Measurements from ENCODE around the gene MGMT. TPM values are rescaled to one million over a fixed set of nuclear protein-coding genes. Genes with fewer than 3 reads are reported as not detected.

MGMT gene
- total RNA-seq, 2 donors from 2014 or later, result 17.8 to 19.2 TPM

DNA sequence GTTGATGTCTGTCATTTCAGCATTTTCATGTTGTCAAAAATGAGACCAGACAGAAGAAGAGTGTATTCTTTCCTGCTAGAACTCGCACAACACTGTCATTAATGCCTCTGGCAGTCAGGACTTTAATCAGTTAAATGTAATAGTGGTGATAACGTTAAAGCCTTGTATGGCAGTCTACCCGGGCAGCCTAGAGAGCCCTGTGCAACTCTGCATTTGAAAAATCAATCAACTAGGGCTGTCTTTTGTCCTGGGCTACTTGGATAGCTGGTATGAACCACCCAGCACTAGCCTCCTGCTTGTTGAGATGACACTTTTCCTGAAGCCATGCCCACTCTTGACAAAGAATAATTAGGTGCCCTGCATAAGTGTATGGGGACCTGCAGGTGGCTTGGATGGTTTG lies 19.8 kb downstream of the MGMT start:
- Mint-ChIP-seq H3K36me3 (ENCODE audit: insufficient read depth in 2 of 2) (peaks cover 32 to 52% of the 10 kb centered on the region in 2 donors), H3K27me3 (ENCODE audit: low read depth) (no peaks in the 10 kb centered on the region), H3K27ac (no peak overlapping the region), H3K4me3 (no peak overlapping the region), H3K4me1 (ENCODE audit: low read depth) (no peaks in the 10 kb centered on the region), H3K9me3 (peaks cover 30 to 36% of the 10 kb centered on the region in 2 donors)
- no peak for ATAC-seq (replicated peaks in 1 of 2)
- DNase-seq, result no peak

DNA sequence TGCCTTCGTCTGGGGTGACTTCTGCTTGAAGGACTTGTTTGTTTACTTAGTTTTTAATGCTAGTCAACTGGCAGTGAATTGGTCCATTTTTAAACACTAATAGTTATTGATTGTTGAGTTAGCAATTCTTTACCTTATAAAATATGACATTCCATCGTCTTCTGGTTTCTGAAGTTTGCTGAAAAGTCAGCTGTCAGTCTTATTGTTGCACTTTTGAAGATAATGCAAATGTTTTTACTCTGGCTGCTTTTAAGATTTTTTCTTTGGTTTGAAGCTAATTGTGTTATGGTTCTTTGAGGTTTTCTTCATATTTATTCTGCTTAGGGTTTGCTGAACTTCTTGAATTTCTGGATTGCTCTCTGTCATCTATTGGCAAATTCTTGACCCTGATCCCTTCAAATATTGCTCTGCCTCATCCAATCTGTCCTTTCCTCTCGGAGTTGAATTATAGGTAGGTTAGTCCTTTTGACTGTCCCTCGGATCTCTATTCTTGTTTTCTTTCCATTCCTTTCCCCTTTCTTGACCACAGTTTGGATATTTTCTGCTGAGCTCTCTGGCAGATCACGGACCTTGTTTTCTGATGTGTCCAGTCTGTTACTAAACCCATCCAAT lies 24.2 kb downstream of the MGMT start:
- no peak for DNase-seq
- H3K36me3 Mint-ChIP-seq (ENCODE audit: insufficient read depth in 2 of 2), result peaks cover 19 to 49% of the 10 kb centered on the region in 2 donors
- H3K9me3 Mint-ChIP-seq, result peaks cover 18 to 20% of the 10 kb centered on the region in 2 donors
- peaks cover 13% of the 10 kb centered on the region for H3K4me1 Mint-ChIP-seq (ENCODE audit: low read depth)
- no peaks in the 10 kb centered on the region for H3K27me3 Mint-ChIP-seq (ENCODE audit: low read depth)
- H3K27ac Mint-ChIP-seq, result no peak overlapping the region
- ATAC-seq (replicated peaks in 1 of 2), result no peak
- no peak overlapping the region for H3K4me3 Mint-ChIP-seq

DNA sequence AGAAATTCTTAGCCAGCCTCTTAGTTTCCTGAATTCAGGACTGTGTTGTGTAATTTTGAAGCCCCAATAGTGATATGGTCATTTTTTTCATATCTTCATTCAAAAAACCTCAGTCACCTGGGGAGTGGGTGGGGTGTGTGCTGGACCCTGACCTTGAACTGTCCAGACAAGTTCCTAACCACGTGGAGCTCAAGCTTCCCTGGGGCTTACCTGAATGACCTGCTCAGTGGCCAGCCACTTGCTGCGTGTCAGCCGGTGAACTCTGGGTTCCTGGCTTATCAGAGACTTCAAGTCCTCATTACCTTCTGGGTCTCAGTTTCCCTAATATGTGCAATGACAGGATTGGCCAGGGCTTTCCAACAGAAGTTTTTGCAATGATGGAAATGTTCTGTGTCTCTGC lies 27.1 kb downstream of the MGMT start:
- DNase-seq, result no peak
- Mint-ChIP-seq H3K27ac (no peak overlapping the region), H3K36me3 (ENCODE audit: insufficient read depth in 2 of 2) (peaks cover 20 to 55% of the 10 kb centered on the region in 2 donors), H3K4me3 (no peak overlapping the region), H3K27me3 (ENCODE audit: low read depth) (no peaks in the 10 kb centered on the region), H3K4me1 (ENCODE audit: low read depth) (peaks cover 23% of the 10 kb centered on the region), H3K9me3 (peaks cover 18 to 21% of the 10 kb centered on the region in 2 donors)
- no peak for ATAC-seq (replicated peaks in 1 of 2)

DNA sequence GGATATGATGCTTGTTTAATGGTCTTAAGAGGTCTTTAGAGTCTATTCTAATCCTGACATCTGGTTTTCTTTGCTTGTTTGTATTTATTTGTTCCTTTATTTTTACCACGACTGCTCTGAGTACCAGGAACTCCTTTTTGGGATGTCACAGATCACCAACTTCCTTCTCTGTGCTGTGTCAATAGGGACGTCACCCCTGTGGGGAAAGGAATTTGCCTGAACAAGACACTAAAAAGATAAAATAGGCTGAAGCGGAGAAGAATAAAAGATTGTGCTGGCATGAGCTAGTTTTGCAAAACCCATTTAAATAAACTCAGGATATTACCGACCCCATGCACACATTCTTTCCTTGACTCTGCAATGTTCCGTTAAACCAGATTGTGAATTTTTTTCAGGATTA lies 27.7 kb downstream of the MGMT start:
- no peaks in the 10 kb centered on the region for H3K27me3 Mint-ChIP-seq (ENCODE audit: low read depth)
- peaks cover 16 to 18% of the 10 kb centered on the region in 2 donors for H3K9me3 Mint-ChIP-seq
- H3K4me1 Mint-ChIP-seq (ENCODE audit: low read depth), result peaks cover 23% of the 10 kb centered on the region
- H3K27ac Mint-ChIP-seq, result no peak overlapping the region
- H3K4me3 Mint-ChIP-seq, result no peak overlapping the region
- ATAC-seq (replicated peaks in 1 of 2), result no peak
- no peak for DNase-seq
- H3K36me3 Mint-ChIP-seq (ENCODE audit: insufficient read depth in 2 of 2), result peaks cover 16 to 50% of the 10 kb centered on the region in 2 donors

DNA sequence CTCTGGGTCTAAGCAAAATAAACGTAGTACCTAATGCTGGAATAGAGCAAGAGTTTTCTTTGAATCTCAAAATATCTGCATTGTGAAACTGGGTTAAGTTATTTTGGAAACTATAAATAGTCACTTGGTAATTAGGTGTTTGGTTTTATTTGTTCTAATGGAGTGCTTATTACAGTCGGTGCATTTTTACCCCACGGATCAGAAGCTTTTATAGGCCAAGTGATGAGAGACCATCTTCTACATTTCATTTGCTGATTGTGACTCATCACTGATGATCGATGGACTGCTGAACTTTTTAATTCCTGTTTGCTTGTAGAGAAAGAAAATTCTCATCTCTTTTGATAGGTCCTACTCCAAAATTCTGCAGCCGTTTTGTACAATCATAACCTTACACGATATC lies 28.2 kb downstream of the MGMT start:
- no peak overlapping the region for H3K4me3 Mint-ChIP-seq

DNA sequence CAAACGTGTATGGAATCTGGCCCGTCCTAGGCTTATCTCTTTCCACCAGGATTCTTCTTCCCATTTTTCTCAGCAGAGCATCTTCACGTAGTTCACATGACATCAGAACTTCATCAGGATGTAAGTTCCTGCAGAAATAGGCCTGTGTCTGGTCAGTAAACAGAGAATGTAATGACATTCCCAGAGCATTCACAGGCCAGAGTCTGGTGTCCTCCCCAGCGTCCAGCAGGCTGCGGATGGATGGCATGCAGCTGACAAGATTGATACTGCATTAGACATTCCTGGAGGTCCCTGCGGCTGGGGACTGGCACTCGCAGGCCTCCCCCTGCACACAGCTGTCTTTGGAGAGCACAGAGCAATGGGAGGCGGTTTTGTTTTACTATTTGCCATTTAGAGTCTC lies 28.7 kb downstream of the MGMT start:
- Mint-ChIP-seq H3K27me3 (ENCODE audit: low read depth) (no peaks in the 10 kb centered on the region), H3K4me3 (no peak overlapping the region), H3K9me3 (peaks cover 15 to 17% of the 10 kb centered on the region in 2 donors), H3K4me1 (ENCODE audit: low read depth) (peaks cover 23% of the 10 kb centered on the region), H3K36me3 (ENCODE audit: insufficient read depth in 2 of 2) (peaks cover 16 to 48% of the 10 kb centered on the region in 2 donors), H3K27ac (no peak overlapping the region)
- DNase-seq (no peak), ATAC-seq (replicated peaks in 1 of 2) (no peak)

More for the DNA sequence above, 28.2 kb downstream of the MGMT start:
- DNase-seq (no peak), ATAC-seq (replicated peaks in 1 of 2) (no peak)
- H3K9me3 Mint-ChIP-seq, result peaks cover 15 to 18% of the 10 kb centered on the region in 2 donors
- H3K27me3 Mint-ChIP-seq (ENCODE audit: low read depth), result no peaks in the 10 kb centered on the region
- H3K4me1 Mint-ChIP-seq (ENCODE audit: low read depth), result peaks cover 23% of the 10 kb centered on the region
- H3K27ac Mint-ChIP-seq, result no peak overlapping the region
- H3K36me3 Mint-ChIP-seq (ENCODE audit: insufficient read depth in 2 of 2), result peaks cover 16 to 48% of the 10 kb centered on the region in 2 donors

DNA sequence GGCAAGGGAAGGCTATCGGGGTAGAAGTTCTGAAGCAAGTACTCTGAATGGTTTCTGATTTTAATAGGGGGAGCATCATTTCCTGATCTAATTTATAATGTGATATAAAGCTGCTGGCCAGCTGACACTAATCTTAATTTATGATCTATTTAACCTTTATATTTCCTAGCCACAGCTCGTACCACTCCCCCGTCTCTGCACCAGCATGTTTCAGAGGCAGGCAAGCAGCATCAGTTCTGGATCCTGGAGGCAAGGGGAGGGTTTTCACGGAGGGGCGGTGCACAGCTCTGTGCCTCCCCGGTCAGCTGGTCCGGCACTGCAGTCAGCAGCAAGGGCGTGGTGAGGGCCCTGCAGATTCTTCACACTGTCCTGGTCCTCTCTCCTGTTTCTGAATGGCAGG lies 30.0 kb downstream of the MGMT start:
- no peaks in the 10 kb centered on the region for H3K27me3 Mint-ChIP-seq (ENCODE audit: low read depth)
- ATAC-seq (replicated peaks in 1 of 2) (no peak), DNase-seq (no peak)
- no peak overlapping the region for H3K4me3 Mint-ChIP-seq
- H3K27ac Mint-ChIP-seq, result no peak overlapping the region
- H3K9me3 Mint-ChIP-seq, result peaks cover 8 to 11% of the 10 kb centered on the region in 2 donors
- H3K36me3 Mint-ChIP-seq (ENCODE audit: insufficient read depth in 2 of 2), result peaks cover 12 to 41% of the 10 kb centered on the region in 2 donors
- H3K4me1 Mint-ChIP-seq (ENCODE audit: low read depth), result peaks cover 25% of the 10 kb centered on the region

DNA sequence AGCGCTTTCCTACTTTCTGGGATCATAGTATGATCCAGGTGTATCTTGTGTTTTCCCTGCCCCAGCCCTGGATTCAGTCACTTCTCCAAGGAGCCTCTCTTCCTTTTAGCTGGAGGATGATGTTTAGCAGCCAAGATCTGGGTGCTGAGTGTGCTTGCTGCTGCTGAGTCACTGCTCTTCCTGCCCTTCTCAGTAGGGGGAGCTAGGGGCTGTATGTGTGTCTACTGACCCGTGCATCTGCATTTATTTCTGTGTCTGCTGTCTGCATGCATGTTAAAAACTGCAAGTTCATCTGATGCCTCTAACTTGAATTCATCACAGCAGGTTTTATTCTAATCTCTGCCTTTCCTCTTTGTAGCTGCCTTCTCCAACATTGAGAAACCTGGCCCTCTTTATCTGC lies 31.6 kb downstream of the MGMT start:
- peaks cover 6 to 28% of the 10 kb centered on the region in 2 donors for H3K36me3 Mint-ChIP-seq (ENCODE audit: insufficient read depth in 2 of 2)
- no peak overlapping the region for H3K4me3 Mint-ChIP-seq
- DNase-seq (no peak), ATAC-seq (replicated peaks in 1 of 2) (no peak)
- no peak overlapping the region for H3K27ac Mint-ChIP-seq
- peaks cover 2 to 7% of the 10 kb centered on the region in 2 donors for H3K9me3 Mint-ChIP-seq
- H3K27me3 Mint-ChIP-seq (ENCODE audit: low read depth), result no peaks in the 10 kb centered on the region
- H3K4me1 Mint-ChIP-seq (ENCODE audit: low read depth), result peaks cover 14% of the 10 kb centered on the region

DNA sequence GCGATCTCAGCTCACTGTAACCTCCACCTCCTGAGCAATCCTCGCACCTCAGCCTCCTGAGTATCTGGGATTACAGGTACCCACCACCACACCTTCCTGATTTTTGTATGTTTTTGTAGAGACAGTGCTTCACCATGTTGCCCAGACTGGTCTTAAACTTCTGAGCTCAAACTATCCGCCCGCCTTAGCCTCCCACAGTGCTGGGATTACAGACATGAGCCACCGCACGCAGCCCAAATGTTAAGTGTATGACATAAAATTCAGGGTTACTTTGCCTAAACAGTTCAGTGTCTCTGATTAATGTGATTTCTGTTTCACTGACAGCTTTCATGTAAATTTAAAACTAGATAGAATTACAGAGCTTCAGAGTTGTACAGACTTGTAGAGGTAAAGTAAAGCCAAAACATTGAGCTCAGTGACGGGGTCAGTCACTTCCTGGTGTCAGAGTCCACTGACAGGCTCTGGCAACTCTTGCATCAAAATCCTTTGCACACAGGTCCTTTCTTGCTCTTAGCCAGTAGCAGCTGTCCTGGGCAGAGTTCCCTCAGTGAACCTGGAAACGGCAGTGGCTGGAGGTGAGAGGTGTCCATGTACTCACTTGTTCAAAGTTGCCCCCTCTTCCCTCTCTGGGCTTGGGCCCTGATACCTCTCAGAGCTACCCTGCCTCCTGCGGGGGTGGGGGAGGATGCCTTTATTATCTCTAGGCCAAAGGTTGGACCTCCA lies 33.7 kb downstream of the MGMT start:
- no peak for ATAC-seq (replicated peaks in 1 of 2)
- peaks cover 6 to 24% of the 10 kb centered on the region in 2 donors for H3K36me3 Mint-ChIP-seq (ENCODE audit: insufficient read depth in 2 of 2)
- peaks cover 2 to 7% of the 10 kb centered on the region in 2 donors for H3K9me3 Mint-ChIP-seq

DNA sequence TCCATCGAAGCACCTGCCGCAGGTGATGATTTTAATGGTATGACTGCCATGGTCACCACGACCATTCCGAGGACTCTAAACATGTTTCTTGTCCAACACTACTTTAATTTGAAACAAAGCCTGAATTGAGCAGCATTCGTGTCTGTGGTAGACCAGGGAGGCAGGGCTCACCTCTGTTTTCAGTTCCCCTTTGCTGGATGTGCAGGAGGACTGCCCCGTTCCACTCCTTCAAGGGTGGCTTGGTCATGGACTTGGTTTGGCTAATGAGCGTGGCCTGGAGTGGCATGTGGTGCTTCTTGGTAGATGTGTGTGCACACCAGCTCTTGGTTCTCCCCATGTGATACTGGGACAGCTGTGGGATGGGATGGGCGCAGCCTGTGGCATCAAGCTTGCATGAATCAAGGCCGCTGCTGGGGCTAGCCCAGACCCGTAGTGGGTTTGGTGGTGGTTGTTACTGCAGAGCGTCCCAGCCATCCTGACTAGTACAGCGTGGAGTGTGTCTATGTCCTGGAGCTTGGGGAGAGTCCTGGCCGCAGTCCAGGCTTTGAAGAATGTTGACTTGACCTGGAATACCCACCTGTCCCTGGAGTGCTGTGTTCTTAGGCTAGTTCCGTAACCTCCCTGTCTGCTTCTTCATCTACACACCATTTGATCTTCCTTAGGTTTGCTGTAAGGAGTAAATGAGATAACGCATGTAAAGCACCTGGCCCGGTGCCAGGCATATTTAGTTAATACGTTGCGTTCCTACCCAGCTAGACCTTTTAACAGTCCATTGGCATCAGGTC lies 34.8 kb downstream of the MGMT start:
- Mint-ChIP-seq H3K4me3 (no peak overlapping the region), H3K36me3 (ENCODE audit: insufficient read depth in 2 of 2) (peaks cover 13 to 23% of the 10 kb centered on the region in 2 donors), H3K27me3 (ENCODE audit: low read depth) (no peaks in the 10 kb centered on the region), H3K27ac (no peak overlapping the region), H3K4me1 (ENCODE audit: low read depth) (peaks cover 14% of the 10 kb centered on the region), H3K9me3 (peaks cover 2 to 14% of the 10 kb centered on the region in 2 donors)
- ATAC-seq (replicated peaks in 1 of 2) (no peak), DNase-seq (no peak)

More for the DNA sequence above, 33.7 kb downstream of the MGMT start:
- Mint-ChIP-seq H3K4me1 (ENCODE audit: low read depth) (peaks cover 14% of the 10 kb centered on the region), H3K4me3 (no peak overlapping the region), H3K27me3 (ENCODE audit: low read depth) (no peaks in the 10 kb centered on the region), H3K27ac (no peak overlapping the region)
- DNase-seq, result no peak

DNA sequence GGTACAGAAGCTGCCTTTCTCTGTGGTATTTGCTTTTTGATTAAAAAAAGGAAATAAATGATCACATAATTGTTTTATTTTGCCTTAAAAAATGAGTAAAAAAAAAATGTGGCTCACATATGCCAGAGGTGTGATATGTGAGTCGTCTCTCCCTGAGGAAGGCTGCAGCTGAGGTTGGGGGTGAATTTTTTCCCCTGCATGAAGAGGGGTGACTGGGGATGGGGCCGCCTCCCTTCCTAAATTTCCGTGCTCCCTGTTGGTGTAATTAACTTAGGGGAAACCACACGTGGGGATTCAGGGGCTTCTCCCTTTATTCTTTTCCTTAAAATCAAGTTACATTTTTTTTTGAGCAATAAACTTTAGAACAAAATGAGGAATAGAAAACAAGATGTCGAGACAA lies 35.4 kb downstream of the MGMT start:
- DNase-seq, result no peak
- Mint-ChIP-seq H3K4me1 (ENCODE audit: low read depth) (peaks cover 14% of the 10 kb centered on the region), H3K4me3 (no peak overlapping the region), H3K27ac (no peak overlapping the region), H3K27me3 (ENCODE audit: low read depth) (no peaks in the 10 kb centered on the region), H3K9me3 (peaks cover 4 to 14% of the 10 kb centered on the region in 2 donors), H3K36me3 (ENCODE audit: insufficient read depth in 2 of 2) (peaks cover 13 to 25% of the 10 kb centered on the region in 2 donors)
- no peak for ATAC-seq (replicated peaks in 1 of 2)

DNA sequence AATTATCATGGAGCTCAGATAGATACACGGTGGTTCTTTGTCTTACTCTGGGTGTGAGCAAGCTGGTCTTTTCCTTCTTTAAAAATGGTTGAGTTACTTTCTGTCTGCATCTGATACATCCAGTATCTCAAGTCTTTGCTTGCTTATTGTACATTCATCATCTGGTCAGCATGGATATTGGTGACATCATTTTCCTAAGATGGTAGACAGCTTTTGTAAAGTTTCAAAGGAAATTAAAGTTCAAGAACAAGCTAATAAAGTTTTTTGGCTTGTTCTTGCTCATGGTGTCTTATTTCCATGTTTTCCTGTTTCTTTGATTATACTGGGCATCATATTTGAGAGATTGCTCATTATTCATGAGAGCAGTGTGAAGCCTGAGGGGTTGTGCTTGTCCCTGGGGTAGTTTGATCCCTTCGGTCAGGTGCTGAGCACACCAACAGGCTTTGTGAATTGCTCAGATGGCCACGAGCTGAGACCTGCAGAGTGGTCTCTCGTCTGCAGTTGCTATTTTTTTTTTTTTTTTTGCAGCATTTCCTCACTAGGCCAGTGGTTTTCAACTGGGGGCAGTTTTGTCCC lies 38.5 kb downstream of the MGMT start:
- H3K9me3 Mint-ChIP-seq, result peaks cover 7 to 11% of the 10 kb centered on the region in 2 donors
- no peak overlapping the region for H3K27ac Mint-ChIP-seq
- no peak for DNase-seq
- no peak for ATAC-seq (replicated peaks in 1 of 2)
- no peaks in the 10 kb centered on the region for H3K27me3 Mint-ChIP-seq (ENCODE audit: low read depth)
- no peak overlapping the region for H3K4me3 Mint-ChIP-seq
- peaks cover 9 to 31% of the 10 kb centered on the region in 2 donors for H3K36me3 Mint-ChIP-seq (ENCODE audit: insufficient read depth in 2 of 2)
- peaks cover 4% of the 10 kb centered on the region for H3K4me1 Mint-ChIP-seq (ENCODE audit: low read depth)
